ELF-1 (cell line): ENCODE measurements around the gene RAB24.

Experiments used
- DNase-seq: peaks from one replicate; pipeline ENCODE4 v3.0.0-alpha.2; 2016; ENCODE audit warnings: low read depth, low spot score

The RAB24 gene

DNA sequence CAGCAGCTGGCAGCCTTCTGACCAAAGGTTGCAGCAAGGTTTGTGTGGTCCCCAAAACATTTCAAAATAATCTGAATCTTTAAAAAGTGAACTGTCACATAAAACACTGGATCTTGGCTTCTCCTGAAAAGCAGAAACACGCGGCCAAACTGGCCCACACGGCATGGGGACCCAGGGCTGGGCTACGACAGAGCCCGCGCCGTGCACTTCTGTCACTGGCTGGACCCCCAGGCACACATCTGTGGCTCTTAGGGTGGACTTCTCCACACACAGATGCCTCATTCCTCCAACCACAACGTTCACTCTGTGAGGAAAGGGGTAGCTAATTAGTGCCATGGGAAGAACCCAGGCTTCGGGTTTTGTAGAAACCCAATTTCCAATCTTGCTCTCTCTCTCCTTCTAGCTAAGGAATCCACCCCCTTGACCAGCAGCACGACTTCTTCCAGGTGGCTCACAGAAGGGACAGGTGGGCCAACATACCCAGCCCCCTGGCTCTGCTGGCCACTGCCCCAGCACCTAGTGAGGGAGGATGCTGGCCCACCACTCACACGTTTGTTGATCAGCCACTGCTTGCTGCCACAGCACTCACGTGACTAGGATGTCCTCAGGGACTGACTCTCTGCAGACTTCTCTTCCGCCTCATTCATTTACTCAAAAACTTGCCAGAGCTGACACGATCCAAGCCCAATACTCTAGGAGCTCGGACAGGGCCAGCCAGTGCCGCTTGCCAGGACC lies 30.1 kb upstream of the RAB24 start:
- DNase-seq, result no peak

GRCh38 chr5:177332896-177333260 lies 29.4 kb upstream of the RAB24 start:
- no peak for DNase-seq

- DNase-seq, result no peak
Measured at GRCh38 chr5:177332031-177332895, 28.7 kb upstream of the RAB24 start.

DNA sequence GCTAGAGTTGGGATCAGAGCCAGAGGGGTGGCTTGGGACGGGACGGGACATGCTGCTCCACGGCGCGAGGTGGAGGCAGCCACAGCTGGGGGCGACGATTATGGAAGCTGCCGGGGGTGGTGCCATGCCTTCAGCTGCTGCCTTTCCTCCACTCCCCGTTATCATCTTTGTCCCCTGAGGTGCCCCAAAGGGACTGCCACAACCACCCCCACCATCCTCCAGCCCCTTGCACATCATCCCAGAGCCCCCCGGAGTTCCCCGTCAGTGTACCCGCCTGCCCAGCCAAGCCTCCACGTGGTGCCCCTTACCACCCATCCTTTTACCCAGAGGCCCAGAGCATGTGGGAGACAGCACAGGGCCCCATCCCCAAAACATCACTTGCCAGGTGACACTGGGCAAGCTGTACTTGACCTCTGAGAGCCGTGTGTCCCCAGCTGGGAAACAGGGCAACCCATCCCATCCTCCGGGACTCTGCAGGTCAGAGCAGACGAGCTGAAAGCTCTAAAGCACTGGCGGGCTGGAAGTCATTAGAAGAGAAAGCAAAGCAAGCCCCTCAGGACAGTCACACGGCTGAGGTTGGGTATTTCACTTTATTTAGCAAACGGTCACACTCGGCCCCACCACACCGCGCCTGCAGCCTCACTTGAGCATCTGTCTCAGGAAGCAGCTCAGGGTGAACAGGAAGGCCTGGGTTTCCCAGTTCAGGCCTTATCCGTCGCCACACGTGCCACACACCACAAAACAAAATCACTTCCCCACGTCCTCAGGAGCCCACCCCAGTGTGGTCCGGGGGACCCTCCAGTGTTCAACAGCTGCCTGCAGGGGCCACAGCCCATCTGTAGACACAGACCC lies 27.7 kb upstream of the RAB24 start:
- DNase-seq, result no peak

GRCh38 chr5:177329883-177330282 lies 26.4 kb upstream of the RAB24 start:
- DNase-seq, result no peak

- no peak for DNase-seq
Measured at GRCh38 chr5:177328545-177329231, 25.2 kb upstream of the RAB24 start.

GRCh38 chr5:177327539-177328522 lies 24.3 kb upstream of the RAB24 start:
- DNase-seq, result no peak

DNA sequence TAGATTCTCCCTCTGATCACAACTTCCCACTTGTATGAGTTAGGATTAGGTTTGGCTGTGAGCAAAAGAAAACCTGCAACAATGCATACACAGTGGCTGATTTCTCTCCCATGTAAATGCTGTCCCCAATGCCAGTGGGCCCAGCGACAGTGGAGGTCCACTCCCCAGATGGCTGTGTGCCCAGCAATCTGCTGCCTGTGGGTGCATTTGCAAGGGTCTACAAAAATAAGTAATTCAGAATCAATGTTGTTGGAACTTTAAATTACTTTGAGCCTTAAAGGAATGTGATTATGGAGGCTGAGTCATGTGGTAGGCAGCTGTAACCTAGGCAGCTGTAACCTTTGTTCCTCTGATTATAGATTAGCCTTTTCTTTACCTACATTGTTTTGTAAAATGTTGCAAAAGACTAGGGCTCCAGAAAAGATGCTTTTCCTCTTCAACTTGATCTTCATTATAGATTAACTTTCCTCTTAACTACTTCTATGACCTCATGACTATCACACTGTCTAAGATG lies 22.4 kb upstream of the RAB24 start:
- no peak for DNase-seq

DNA sequence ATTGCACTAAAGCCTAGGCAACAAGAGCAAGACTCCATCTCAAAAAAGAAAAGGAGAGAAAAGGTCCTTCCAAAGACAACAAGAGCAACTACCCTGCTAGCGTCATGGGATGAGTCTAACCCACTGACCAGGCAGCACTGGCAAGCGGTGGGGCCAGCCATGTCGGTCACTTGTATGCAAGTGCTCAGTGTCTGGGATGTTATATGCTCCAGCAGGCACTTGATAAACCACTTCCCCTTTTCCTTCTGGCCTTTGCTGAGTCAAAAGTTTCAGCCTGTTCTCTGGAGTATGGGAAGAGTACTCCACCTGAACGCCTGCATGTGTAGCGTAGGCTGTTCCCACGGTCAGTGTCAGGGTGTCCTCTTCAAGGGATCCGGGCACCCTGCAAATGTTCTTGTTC lies 17.4 kb upstream of the RAB24 start:
- DNase-seq, result no peak

DNA sequence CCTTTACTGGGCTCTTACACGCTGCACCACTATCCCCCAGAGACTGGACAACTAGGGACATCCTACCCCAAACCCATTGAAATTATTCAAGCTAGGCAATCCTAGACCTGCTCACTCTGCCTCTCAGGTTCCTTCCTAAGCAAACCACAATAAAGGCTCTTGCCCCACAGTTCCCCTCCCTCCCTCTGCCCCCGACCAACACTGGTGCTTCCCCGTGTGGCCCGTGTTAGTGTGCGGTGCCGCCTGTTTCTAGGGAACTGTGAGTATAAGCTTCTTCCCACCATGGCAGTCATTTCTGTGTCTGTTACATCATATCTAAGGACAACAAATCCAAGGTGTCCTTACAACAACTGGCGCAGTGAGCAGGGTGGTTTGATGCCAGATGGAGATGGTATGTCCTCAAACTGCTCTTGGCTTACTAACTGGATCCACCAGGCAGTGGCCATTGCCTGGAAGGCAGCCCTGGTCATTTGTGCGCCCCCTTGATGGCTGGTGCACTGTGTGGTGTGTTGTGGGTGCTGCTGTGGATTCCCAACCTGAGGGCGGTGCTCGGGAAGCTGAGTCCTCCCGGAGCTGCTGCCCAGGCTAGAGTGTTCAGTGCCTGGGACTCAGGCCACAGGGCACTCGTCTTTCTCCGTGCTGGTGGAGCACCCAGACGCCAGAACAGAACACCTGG lies 16.5 kb upstream of the RAB24 start:
- no peak for DNase-seq

DNA sequence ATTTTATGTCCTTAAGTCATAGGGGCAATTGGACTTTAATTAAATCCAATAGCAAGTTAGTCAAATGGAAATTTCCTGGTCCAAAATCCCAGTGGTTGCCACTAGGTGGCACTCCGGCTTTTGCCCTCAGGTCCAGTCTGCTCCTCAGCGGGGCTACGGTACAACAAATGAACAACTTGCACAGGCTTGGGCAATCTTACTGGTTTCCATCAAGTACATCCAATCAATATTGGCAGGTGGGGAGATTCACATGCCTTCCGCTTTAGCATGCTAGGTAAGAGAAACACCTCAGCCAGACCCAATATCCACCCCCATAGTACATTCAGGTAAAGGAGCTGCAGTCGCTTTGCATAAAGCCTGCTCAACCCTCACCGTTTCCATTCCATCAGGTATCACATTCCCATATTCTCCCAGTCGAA lies 14.4 kb upstream of the RAB24 start:
- peak; percentile 78 for DNase-seq

DNA sequence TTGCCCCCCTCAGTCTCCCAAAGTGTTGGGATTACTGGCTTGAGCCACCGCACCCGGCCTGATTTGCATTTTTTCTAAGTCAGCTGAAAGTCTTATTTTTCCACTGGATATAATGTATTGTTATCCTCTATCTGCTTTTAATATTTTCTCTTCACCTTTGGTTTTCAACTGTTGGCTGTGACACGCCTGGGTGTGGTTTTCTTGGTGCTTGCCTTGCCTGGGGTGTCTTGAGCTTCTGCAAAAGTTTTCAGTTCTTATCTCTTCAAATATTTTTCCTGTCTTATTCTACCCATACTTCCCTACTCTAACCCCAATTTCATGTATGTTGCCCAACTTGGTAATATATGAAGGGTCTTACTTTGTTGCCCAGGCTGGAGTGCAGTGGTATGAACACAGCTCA lies 12.5 kb upstream of the RAB24 start:
- no peak for DNase-seq

DNA sequence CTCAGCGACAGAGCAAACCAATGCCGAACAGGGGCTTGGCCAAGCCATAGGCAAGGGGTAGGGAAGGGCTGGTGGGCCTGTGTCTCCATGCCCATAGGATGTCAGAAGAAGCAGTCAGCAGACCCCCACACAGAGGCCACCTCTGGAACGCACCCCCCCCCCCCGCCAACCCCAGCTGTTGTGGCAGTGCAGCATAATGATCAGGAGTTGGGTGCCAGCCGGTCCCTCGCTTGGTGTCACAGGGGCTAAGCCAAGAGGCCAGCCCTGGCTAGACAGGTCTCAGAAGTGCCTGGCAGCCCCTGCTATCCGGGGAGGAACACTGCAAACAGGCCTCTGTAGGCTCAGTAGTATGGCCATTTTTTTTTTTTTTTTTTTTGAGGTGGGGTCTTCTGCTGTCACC lies 11.9 kb upstream of the RAB24 start:
- no peak for DNase-seq

DNA sequence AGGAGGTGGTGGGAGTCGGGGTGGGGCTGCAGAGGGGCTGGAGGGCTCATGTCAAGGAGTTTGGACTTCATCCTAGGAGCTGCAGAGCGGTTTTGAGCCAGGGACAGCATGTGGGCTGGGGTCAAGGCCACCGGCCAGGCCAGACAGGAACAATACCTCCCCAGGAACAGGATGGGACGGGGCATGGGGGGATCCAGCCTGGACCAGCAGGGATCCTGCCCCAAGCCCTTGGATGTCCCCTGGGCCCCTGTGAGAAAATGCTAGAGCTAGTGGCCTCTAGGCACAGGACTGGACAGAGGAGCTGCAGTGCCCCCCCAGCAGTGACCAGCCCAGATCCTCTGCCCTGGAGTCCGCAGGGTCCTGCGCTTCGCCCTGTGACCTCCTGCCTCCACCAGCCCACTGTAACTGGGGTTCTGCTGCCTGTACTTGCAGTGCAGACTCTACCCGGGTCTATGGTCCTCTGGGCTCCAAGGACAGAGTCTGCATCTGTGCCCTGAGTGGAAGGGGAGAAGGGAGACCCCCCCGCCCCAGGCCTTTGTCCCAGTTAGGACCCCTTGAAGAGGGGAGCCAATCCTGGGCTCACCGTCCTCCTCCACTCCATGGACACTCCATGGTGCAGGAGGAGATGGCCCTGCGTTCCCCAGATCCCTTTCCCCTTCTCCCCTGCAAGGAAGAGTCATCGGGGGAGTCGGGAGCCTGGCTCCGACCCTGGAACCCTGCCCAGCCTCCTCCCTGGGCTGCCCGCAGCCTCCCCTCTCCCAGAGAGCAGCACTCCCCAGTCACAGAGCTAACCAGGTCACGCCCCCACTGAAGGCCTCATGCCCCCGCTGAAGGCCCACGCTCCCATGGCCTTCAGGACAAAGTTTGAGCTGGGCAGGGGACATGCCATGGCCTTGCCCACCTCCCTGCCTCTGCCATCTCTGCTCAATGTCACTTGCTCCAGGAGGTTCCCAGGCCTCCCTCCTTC lies 11.1 kb upstream of the RAB24 start:
- no peak for DNase-seq

DNA sequence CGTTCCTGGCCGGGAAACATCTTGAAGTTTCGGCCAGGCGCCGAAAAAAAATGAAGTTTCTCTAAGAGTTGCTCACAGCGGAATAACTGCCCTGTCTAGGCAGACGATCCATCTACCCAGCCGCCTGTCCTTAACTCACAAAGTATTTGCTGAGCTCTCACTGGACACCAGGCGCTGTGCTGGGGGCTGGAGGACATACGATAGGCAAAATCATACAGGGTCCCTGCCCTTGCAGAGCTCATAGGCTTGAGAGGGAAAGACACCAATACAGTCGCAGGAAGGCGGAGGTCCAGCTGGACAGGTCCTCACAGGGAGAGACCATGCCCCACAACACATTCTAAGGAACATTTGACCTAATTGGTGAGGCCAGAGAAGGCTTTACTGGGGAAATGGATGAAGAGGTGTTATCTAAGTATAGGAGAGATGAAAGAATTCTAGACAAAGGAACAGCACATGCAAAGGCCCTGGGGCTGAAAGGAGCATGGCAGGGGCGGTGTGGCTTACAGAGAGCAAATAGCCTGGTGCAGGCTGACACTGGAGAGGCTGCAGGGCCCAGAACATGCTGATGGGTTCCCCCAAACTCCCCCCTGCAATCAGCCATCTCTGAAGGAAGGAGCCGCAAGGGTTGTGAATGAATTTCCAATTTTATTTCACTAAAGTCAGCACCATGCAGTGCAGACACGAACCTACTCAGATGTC lies 10.2 kb upstream of the RAB24 start:
- no peak for DNase-seq

DNA sequence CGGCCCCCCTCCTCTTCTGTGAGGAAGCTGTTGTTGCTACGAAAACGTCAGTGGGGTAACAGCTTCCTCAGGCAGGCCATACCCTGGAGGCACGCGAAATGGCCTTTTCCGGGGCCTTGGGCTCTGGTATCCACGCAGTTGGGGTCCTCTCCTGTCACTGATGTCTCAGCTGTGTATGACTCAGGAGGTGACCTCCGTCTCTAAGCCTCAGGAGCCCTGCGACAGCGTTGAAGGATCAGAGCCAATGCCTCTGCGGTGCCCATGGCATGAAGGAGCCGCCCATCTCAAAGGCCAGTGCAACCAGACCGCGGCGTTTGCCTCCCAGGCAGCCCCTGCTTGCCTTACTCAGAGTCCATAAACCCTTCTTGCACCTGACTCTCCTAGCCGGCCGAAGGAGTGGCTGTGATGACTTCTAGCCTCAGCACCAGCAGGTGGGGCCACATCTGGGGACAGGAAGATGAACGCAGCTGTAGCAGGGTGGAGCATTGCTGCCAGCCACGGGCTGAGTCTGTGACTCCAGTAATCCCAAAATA lies 9.2 kb upstream of the RAB24 start:
- DNase-seq, result peak; percentile 82
